Stimulated activated CD4-positive, alpha-beta T cell treated with anti-CD3 and anti-CD28 coated beads, TNF-alpha, amount 100 ng/mL, for 4 hours (primary cell): ENCODE measurements around the gene DGCR2.

Experiments
- DNase-seq, 3 experiments: peaks; one replicate each; pipeline ENCODE4 v3.0.0-alpha.2; 2020; ENCODE audit warnings: low read depth in 3 of 3

Gene DGCR2

DNA sequence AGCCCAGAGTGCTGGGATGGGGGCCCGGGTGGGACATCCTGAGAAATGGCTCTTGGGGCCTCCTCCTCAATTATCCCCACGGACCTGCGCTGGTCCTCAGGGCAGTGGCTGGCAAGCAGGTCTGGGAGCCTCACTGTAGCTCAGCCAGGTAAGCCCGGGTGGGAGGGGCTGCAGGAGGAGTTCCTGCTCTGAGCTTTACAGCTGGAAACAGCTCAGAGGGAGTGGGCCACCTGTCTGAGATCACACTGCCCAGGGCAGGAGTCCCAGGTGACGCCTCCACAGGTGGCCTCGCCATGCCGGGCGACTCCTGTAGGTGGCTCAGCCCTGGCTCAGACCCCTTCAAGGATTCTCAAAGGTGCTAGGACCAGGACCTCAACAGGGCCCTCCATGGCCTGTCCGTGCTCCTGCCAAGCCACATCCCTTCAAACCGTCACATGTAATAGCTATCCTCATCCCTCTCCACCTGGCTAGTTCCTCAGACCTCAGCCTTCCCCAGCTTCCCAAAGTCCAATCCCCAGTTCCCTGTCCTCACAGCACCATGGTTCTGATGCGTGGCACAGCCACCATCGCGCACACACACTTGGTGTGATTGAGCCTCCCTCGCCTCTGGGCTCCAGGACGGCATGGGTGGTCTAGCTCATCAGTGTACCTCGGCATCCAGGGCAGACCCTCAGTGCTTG is 5.3 kb upstream of the DGCR2 start:
- no peak for DNase-seq

DNA sequence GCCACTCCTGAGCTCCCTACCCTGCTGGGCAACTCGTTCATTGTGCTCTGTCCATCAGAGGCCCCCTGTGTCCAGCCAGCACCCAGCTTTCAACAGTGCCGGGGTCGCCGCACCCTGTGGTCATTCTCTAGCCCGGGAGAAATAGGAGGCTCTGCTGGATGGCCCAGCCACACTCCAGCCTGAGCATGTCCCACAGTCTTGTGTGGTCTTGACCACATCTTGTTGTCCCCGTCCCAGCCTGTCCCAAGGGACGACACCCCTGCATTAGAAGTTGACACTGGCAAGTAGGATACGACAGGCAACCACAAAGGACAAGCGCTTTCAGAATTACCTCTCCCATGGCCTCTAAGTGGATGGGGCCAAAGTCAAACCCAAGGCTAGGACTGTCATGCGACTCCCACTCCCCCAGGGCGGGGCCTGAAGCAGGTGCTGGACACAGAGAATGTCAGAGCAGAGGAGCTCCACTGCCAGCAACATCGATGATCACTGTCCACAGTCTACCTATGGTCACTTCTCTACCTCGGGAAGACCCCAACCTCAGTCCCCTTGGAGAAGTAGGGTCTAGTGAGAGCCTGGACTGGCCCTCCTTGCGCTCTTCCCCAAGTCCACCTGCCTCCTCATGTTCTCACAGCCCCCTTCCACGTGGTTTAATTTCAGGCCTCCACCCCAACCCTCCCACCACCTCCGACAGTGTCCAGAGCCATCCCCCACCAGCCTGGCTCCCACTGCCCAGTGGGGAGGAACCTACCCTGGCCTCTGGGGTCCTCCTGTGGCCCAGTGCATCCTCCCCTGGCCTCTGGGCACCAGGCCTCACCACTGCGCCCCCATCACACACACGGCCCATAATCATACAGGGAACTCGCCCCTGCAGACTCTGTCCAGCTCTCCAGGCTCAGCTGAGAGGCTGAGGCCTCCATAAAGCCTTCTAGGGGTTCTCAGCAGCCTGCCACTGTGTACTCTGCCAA is 4.4 kb upstream of the DGCR2 start:
- DNase-seq = no peak

- no peak for DNase-seq
Observed at GRCh38 chr22:19125474-19126308, 3.5 kb upstream of the DGCR2 start.

- DNase-seq = no peak
Observed at GRCh38 chr22:19125011-19125410, 2.8 kb upstream of the DGCR2 start.

DNA sequence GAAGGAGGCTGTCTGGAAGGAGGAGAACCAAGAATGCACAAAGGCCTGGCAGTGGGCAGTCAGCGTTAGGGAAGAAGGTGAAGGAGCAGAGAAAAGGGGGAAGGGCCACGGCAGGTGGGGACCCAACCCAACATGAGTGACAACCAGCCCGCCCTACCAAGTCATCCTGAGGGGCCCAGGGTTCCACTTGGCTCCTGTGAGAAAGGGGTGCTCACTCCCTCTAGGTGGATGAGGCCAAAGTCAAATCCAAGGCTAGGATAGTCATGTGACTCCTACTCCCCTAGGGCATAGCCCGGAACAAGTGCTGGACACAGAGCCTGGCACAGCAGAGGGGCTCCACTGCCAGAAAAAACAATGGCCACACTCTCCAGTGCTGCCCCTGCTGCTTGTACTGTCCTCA is 2.2 kb upstream of the DGCR2 start:
- no peak for DNase-seq

- no peak for DNase-seq
Observed at GRCh38 chr22:19123936-19124335, 1.7 kb upstream of the DGCR2 start.

GRCh38 chr22:19122752-19123492 is 710 bp upstream of the DGCR2 start:
- no peak for DNase-seq

- peak in 1 of 3 experiments; percentile 18 for DNase-seq
Observed at GRCh38 chr22:19121631-19122142, 525 bp downstream of the DGCR2 start.

DNA sequence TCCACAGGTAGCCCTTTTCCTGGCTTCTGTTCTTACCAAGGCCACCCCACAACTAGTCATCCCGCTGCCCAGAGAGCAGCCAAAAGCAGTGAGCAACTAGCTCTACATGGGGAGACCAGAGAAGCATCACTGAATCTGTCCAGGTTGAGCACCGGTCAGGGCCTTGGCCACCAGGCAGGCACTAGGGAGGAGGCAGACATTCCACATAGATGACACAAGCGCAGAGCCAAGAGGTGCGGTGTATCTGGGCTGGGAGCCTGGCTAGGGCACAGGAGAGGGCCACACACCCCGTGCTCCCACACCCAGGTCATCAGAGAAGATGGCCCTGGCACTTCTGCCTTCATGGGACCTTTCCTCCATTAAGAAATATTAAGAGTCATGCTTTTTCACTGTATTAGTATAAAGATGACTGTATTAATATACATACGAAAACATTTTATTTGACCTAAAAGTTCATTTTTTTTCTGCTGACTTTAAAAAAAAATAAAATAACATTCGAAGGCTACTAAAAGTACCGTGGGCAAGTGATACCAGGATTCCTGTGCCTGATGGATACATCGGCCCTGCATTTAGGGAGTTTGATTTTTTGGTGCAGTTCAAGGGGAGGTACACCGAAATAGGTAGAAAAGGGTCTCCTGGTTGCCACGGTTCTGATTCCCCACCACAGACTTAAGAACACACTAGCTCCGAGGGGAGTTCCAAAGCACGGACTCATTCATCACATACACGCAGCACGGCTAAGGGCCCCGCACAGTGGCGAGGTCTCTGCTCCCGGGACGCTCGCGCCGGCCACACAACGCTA is 1.2 kb downstream of the DGCR2 start:
- DNase-seq = no peak

DNA sequence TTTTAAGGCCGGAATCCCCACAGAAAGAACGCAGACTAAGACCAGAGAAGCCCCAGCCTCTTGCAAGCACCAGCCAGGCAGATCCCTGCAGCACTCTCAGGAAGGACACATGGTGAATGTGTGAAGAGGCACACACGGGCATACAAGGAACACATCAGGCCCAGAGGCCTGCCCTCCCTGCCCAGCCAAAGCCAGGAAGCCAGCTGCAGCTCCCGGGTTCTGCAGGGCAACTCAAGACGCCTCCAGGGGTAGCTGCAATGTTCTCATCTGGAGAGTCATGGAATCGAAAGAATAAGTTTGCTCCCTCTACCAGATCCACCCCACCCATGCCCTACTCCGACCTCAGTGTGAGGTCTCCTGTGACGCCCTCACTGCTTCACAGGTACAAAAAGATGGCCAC is 2.3 kb downstream of the DGCR2 start:
- no peak for DNase-seq

DNA sequence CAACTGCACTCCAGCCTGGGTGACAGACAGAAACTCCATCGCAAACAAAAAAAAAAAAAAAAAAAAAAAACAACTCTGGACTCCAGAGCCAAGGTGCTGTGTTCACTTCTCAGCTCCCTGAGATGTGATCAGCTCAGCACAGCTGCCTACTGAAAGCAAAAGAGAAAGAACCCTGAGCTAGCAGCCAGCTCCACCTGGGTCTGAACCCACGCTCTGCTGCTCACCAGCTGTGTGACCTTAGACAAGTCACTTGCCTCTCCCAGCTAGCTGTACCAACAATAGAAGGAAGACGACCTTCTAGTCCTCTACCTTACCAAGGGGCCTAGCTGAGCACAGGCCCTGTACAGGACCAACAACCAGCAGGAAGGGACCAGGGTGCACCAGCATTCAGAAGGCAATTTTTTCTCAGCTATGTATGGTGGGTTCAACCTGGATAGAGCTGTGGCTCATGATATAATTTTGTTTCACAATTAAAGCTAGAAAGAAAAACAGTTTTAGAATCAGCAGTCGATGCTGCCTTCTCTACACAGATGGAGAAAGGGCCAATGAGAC is 3.8 kb downstream of the DGCR2 start:
- DNase-seq = peak in 1 of 3 experiments; percentile 13

GRCh38 chr22:19117111-19117512 is 5.1 kb downstream of the DGCR2 start:
- no peak for DNase-seq

- no peak for DNase-seq
Observed at GRCh38 chr22:19115628-19116027, 6.6 kb downstream of the DGCR2 start.

DNA sequence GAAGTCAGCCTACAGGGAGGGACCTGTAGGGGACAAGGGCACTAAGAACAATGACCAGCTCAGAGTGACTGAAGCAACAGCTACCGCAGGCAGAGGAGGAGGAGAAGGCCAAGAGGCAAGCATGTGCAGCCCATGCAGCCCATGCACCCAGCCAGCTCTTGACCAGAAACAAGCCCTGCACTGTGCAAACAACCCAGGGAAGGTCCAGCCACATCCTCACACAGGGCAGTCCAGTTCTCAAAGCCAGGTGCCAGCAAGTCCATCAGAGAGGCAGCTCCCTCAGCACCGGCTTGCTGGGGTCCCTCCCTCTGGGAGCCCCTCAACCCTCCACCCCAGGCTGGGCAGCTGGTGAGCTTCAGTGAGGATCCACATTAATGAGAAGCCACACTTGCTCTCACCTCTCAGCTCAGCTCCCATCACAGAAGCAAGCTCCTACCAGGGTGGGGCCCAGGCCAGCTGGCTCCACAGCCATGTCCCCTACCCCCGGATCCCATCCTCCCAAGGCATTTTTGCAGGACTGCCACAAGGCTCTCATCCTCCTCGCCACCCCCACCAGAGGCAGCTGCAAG is 7.1 kb downstream of the DGCR2 start:
- no peak for DNase-seq

- no peak for DNase-seq
Observed at GRCh38 chr22:19113429-19113828, 8.8 kb downstream of the DGCR2 start.

GRCh38 chr22:19111584-19111983 is 10.6 kb downstream of the DGCR2 start:
- no peak for DNase-seq

GRCh38 chr22:19111140-19111539 is 11.1 kb downstream of the DGCR2 start:
- no peak for DNase-seq

DNA sequence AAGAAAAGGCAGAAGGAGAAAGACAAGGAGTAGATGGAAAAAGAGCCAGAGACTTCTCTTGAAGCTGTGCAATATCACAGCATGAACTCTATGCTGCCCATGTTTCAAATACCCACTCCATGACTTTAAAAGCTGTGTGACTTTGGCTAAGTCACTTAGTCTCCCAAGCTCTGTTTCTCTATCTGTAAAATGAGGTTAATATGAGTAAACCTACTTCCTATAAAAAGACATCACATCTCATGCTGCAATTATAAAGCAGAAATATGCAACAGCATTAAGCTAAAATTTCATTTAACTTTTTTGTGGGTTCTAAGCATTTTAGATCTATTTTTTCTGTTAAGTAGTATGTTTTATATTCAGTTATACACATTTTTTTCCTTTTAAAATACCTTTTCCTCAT is 11.6 kb downstream of the DGCR2 start:
- DNase-seq = no peak

DNA sequence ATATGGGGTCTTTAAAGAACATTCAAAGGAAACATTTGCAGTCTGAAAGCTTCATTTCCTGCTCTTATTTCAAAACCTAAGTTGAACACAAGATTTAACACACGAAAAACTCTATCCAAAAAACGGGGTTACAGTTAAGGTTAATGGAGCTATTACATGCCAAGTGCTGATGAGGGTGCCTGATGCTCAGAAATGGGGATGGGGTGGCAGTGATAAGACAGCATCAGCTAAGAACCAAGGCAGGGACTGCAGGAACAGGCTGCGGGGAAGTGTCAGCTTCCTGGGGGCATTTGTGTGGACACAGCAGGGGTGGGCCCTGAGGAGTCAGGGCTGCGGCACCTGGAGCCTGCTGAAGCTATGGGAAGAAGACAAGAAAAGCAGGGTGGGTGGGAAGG is 12.2 kb downstream of the DGCR2 start:
- no peak for DNase-seq
